Measurements from ENCODE around the gene B3GAT1.

The B3GAT1 gene

GRCh38 chr11:134371436-134372185, 40.4 kb downstream of the B3GAT1 start:
- TF ChIP-seq GATA1 (IDR thresholded peaks at IDR 0.05; ENCODE audit: low read depth, low read length) (no peak), POLR2A (IDR thresholded peaks at IDR 0.05; ENCODE audit: low read length) (no peak)
- DNase-seq: no peak

DNA sequence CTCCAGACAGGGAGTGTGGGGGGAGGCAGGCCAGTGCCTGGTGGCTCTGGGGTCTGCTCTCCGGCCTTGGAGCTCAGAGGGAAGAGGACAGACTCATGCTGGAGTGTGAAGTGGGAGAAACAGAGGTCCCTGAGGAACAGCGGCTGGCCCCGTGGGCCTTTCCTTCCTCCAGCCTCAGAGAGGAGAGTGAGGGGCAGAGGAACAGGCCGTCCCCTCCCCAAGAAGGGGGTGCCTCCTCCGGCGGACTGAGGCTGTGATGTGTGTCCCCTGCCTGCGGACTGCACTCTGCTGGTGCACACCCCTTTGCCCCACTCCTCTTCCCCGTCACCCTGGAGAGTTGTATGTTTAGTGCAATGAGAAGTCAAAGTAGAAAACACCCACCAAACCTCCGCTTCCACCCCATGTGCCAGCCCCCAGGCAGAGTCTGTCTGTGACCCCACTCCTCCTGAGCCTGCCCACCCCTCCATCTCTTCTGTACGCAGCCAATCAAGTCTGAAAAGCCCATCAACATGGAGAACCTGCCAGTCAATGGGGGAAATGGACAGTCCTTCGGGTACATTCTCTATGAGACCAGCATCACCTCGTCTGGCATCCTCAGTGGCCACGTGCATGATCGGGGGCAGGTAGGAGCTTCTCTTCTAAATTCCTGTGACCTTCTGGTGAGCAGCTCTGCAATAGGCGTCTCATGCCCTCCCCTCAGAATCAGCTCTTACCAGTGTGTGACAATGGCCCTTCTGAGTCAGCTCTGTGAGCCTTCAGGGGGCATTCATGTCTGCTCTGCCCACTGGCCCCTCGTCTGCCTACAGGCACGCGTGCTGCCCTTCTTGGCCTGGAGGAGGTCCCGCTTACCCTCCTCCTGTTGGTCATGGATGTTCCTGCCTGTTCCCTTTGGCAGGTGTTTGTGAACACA, 41.3 kb downstream of the B3GAT1 start:
- DNase-seq: no peak
- TF ChIP-seq GATA1 (IDR thresholded peaks at IDR 0.05; ENCODE audit: low read depth, low read length) (no peak), POLR2A (IDR thresholded peaks at IDR 0.05; ENCODE audit: low read length) (no peak)

- DNase-seq: no peak
- TF ChIP-seq GATA1 (IDR thresholded peaks at IDR 0.05; ENCODE audit: low read depth, low read length) (no peak), POLR2A (IDR thresholded peaks at IDR 0.05; ENCODE audit: low read length) (no peak)
These were observed 42.2 kb downstream of the B3GAT1 start for GRCh38 chr11:134369656-134370525.

GRCh38 chr11:134367781-134368180, 44.3 kb downstream of the B3GAT1 start:
- no peak for DNase-seq

GRCh38 chr11:134366254-134366653, 45.8 kb downstream of the B3GAT1 start:
- no peak for DNase-seq
- TF ChIP-seq POLR2A (IDR thresholded peaks at IDR 0.05; ENCODE audit: low read length): no peak
- no peak for TF ChIP-seq GATA1 (IDR thresholded peaks at IDR 0.05; ENCODE audit: low read depth, low read length)

More at GRCh38 chr11:134367781-134368180, 44.3 kb downstream of the B3GAT1 start:
- no peak for TF ChIP-seq GATA1 (IDR thresholded peaks at IDR 0.05; ENCODE audit: low read depth, low read length)
- TF ChIP-seq POLR2A (IDR thresholded peaks at IDR 0.05; ENCODE audit: low read length): no peak

DNA sequence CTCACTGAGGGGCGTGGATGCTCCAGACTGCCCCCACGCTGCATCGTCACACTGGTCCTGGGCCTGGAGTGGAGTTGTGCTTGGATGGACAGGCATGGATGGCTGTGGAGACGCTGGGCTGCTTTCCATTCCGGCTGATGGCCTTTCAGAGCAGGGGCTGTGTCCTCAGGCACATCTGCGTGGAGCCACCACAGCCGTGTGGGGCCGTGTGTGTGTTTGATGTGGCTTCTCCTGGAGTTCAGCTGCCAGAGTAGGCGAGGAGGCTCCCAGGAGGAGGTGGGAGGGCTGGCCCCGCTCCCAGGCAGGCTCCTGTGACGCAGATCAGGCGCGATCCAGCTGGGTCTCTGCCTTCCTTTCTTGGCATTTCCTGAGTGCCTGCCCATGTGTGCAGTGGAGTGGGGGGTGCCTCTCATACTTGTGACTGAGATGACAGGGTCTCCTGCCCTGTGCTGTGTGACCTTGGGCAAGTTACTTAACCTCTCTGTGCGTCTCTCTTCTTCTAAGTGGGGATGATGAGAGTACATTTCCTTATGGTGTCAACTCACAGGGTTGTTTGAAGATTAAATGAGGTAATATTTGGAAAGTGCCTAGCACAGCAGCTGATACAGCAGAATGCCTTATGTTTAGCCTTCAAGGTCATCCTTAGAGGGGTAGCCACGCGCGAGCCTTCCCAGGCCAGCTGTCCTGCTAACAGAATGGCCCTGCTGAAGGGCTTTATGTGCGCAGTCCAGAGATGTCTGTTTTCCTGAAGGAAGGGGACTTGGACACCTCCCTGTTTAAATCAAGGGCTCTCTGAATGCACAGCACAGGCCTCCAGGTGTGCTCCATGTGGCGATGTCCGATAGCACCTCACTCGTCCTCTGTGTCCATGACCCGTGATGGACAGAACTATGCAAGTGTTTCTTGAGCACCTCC, 46.8 kb downstream of the B3GAT1 start:
- no peak for DNase-seq
- TF ChIP-seq GATA1 (IDR thresholded peaks at IDR 0.05; ENCODE audit: low read depth, low read length) (no peak), POLR2A (IDR thresholded peaks at IDR 0.05; ENCODE audit: low read length) (no peak)

- DNase-seq: no peak
- TF ChIP-seq POLR2A (IDR thresholded peaks at IDR 0.05; ENCODE audit: low read length) (no peak), GATA1 (IDR thresholded peaks at IDR 0.05; ENCODE audit: low read depth, low read length) (no peak)
These were observed 47.8 kb downstream of the B3GAT1 start for GRCh38 chr11:134364261-134364660.

DNA sequence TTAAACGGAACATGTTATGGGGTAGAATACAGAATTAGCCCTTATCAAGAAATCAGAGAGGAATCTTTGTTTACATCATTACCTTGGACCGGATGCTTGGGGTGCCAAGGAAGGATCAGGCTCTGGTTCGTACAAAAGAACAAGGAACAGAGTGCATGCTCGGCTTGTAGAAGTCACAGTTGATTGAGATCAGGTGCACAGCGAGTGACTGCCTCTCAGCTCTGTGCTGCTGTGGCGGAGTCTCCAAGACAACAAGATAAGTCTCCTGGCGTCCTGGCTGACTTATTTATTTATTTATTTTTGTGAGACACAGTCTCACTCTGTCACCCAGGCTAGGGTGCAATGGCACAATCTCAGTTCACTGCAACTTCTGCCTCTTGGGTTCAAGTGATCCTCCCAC, 48.5 kb downstream of the B3GAT1 start:
- DNase-seq: no peak
- TF ChIP-seq GATA1 (IDR thresholded peaks at IDR 0.05; ENCODE audit: low read depth, low read length) (no peak), POLR2A (IDR thresholded peaks at IDR 0.05; ENCODE audit: low read length) (no peak)

DNA sequence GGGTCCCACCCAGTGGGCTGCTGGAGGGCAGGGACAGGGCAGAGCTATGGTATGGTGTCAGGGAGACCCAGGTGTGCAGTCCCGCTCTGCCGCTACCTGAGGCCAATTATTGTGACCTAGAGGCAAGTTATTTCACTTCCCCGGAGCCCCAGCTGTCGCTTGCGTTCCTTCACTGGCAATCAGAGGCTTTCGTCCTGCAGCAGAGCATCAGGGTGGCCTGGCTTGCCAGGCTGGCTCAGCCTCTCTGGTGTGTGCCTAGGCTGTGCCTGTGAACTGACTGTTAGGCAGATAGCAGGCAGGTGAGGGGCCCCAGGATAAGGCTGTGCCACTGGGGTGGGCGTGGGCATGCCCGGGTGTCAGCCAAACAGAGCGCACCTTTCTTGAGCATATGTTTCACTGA, 48.9 kb downstream of the B3GAT1 start:
- DNase-seq: no peak
- TF ChIP-seq GATA1 (IDR thresholded peaks at IDR 0.05; ENCODE audit: low read depth, low read length): no peak
- TF ChIP-seq POLR2A (IDR thresholded peaks at IDR 0.05; ENCODE audit: low read length): no peak

- TF ChIP-seq GATA1 (IDR thresholded peaks at IDR 0.05; ENCODE audit: low read depth, low read length) (no peak), POLR2A (IDR thresholded peaks at IDR 0.05; ENCODE audit: low read length) (no peak)
- DNase-seq: no peak
These were observed 49.7 kb downstream of the B3GAT1 start for GRCh38 chr11:134362192-134362901.

DNA sequence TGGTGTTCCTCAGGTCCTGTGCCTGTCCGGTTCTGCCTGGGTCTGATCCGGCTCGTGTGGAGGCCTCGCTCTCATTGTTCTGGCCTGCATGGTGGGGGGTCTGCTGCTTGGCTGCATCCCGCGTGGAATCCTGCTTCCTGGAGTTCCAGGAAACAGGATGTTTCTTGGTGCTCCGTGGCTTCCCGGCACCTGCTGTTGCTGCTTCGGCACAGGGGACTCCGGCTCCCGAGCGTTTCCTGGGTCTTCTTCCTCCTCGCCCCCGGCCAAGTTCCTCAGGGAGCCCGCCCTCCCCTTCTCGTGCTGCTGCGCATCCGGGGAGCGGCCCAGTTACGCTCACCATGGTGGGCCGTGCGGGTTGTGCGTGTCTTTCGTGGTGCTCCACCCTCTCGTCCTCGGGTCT, 50.4 kb downstream of the B3GAT1 start:
- no peak for TF ChIP-seq POLR2A (IDR thresholded peaks at IDR 0.05; ENCODE audit: low read length)
- no peak for TF ChIP-seq GATA1 (IDR thresholded peaks at IDR 0.05; ENCODE audit: low read depth, low read length)
- no peak for DNase-seq

Measured in erythroblast (primary cell).